GM23338 (cell line): ENCODE results near the gene NSG1. TPM values are rescaled to one million over a fixed set of nuclear protein-coding genes. Genes with fewer than 3 reads are reported as not detected.

Experiments
- ATAC-seq: fragments of 200-7000 bp; cut with Tn5 transposase; 3 replicates; pipeline ENCODE4 v1.9.1; 2020
- DNase-seq: peaks from one replicate; pipeline ENCODE4 v3.0.0-alpha.2; 2015; ENCODE audit warnings: low spot score
- H2AFZ ChIP-seq: fragments of 200-600 bp; sonication (generic); 2 replicates; pipeline ENCODE4 v1.8.0; 2016; ENCODE audit warnings: antibody characterized with exemption, mild to moderate bottlenecking, moderate library complexity
- H3F3A ChIP-seq: fragments of 200-600 bp; sonication (generic); replicated peaks from 2 replicates; pipeline ENCODE4 v1.8.0; 2017; ENCODE audit warnings: antibody characterized with exemption, mixed run types, low read depth
- H3K27ac ChIP-seq: fragments of 200-600 bp; sonication (generic); 2 replicates; pipeline ENCODE4 v1.6.1; 2016; ENCODE audit warnings: low read depth
- H3K27me3 ChIP-seq: fragments of 200-600 bp; sonication (generic); 2 replicates; pipeline ENCODE4 v1.8.0; 2016; ENCODE audit warnings: mild to moderate bottlenecking, mixed run types, moderate library complexity; ENCODE audit not compliant: insufficient read depth
- H3K36me3 ChIP-seq: fragments of 200-600 bp; sonication (generic); 2 replicates; pipeline ENCODE4 v1.8.0; 2016; ENCODE audit warnings: mild to moderate bottlenecking; ENCODE audit not compliant: insufficient read depth
- H3K4me1 ChIP-seq: fragments of 200-600 bp; sonication (generic); 2 replicates; pipeline ENCODE4 v1.8.0; 2016; ENCODE audit warnings: mild to moderate bottlenecking, moderate library complexity; ENCODE audit not compliant: insufficient read depth
- H3K4me2 ChIP-seq: fragments of 200-600 bp; sonication (generic); 2 replicates; pipeline ENCODE4 v1.7.1; 2017; ENCODE audit warnings: mixed run types
- H3K4me3 ChIP-seq: fragments of 200-600 bp; sonication (generic); 2 replicates; pipeline ENCODE4 v1.6.1; 2016; ENCODE audit warnings: mixed run types
- H3K79me2 ChIP-seq: fragments of 200-600 bp; sonication (generic); replicated peaks from 2 replicates; pipeline ENCODE4 v1.8.0; 2017; ENCODE audit warnings: mild to moderate bottlenecking; ENCODE audit not compliant: insufficient read depth
- H3K9me2 ChIP-seq: fragments of 200-600 bp; sonication (generic); 2 replicates; pipeline ENCODE4 v1.8.0; 2017; ENCODE audit not compliant: insufficient read depth
- H4K20me1 ChIP-seq: fragments of 200-600 bp; sonication (generic); replicated peaks from 2 replicates; pipeline ENCODE4 v1.8.0; 2017; ENCODE audit warnings: mild to moderate bottlenecking; ENCODE audit not compliant: insufficient read depth
- H3K27ac Mint-ChIP-seq: 2 replicates; pipeline ENCODE4 v1.8.0; 2020; ENCODE audit warnings: inconsistent platforms, mild to moderate bottlenecking, moderate library complexity, mixed read lengths
- H3K27me3 Mint-ChIP-seq: 3 replicates; pipeline ENCODE4 v1.8.0; 2022; ENCODE audit warnings: low read depth, mild to moderate bottlenecking, moderate library complexity, mixed read lengths, inconsistent platforms; ENCODE audit not compliant: insufficient read depth, poor library complexity
- H3K36me3 Mint-ChIP-seq: 3 replicates; pipeline ENCODE4 v1.8.0; 2021; ENCODE audit warnings: low read depth, mild to moderate bottlenecking, inconsistent platforms, moderate library complexity, mixed read lengths
- H3K4me1 Mint-ChIP-seq: 3 replicates; pipeline ENCODE4 v1.8.0; 2020; ENCODE audit warnings: mild to moderate bottlenecking, inconsistent platforms, mixed read lengths
- H3K4me3 Mint-ChIP-seq: 3 replicates; pipeline ENCODE4 v1.8.0; 2021; ENCODE audit warnings: moderate library complexity, mild to moderate bottlenecking, inconsistent platforms, mixed read lengths
- H3K9me3 Mint-ChIP-seq: 3 replicates; pipeline ENCODE4 v1.8.0; 2020; ENCODE audit warnings: moderate library complexity, mild to moderate bottlenecking, inconsistent platforms, mixed read lengths
- CREB1 ChIP-seq: fragments of 250-450 bp; sonication (Bioruptor Pico); IDR thresholded peaks from 2 replicates; pipeline ENCODE4 v1.5.0; 2020; ENCODE audit warnings: low read depth, mild to moderate bottlenecking, moderate library complexity
- EZH2 ChIP-seq: fragments of 200-600 bp; sonication (generic); IDR thresholded peaks from one replicate; pipeline ENCODE4 v1.8.0; 2017; ENCODE audit warnings: antibody characterized with exemption, mild to moderate bottlenecking, low read depth; ENCODE audit not compliant: unreplicated experiment
- EZH2phosphoT487 ChIP-seq: fragments of 200-600 bp; sonication (generic); IDR thresholded peaks from one replicate; pipeline ENCODE4 v1.8.1; 2018; ENCODE audit warnings: antibody characterized with exemption; ENCODE audit not compliant: unreplicated experiment
- JUNB ChIP-seq: IDR thresholded peaks from one replicate; pipeline ENCODE4 v1.6.1; 2016; ENCODE audit warnings: antibody characterized with exemption; ENCODE audit not compliant: unreplicated experiment
- NANOG ChIP-seq: IDR thresholded peaks from 2 replicates; pipeline ENCODE4 v1.6.1; 2016; ENCODE audit warnings: antibody characterized with exemption, borderline replicate concordance
- POLR2AphosphoS5 ChIP-seq: IDR thresholded peaks from 2 replicates; pipeline ENCODE4 v1.6.1; 2016; ENCODE audit warnings: antibody characterized with exemption, low read depth
- STAT1 ChIP-seq: IDR thresholded peaks from one replicate; pipeline ENCODE4 v1.6.1; 2016; ENCODE audit warnings: antibody characterized with exemption; ENCODE audit not compliant: unreplicated experiment
- ZNF114 ChIP-seq: fragments of 250-450 bp; sonication (Bioruptor Pico); IDR thresholded peaks from 2 replicates; pipeline ENCODE4 v1.5.0; 2020; ENCODE audit warnings: mild to moderate bottlenecking, moderate library complexity
- ZNF331 ChIP-seq: fragments of 250-450 bp; sonication (Bioruptor Pico); IDR thresholded peaks from 2 replicates; pipeline ENCODE4 v1.5.0; 2020; ENCODE audit warnings: low read depth, mild to moderate bottlenecking, moderate library complexity
- polyA plus RNA-seq: library from polyadenylated mRNA; unstranded; fragments of >200 nt; fragmentation: Nextera tagmentation; extraction: Ambion mirVana; gene quantifications from 2 replicates; pipeline ENCODE4 v1.2.1, GENCODE V29; 2016
- total RNA-seq: library from RNA; depleted of rRNA; stranded (reverse); fragments of >200 nt; shearing (Covaris generic); gene quantifications from 2 replicates; pipeline ENCODE4 v1.2.3, GENCODE V29; 2014
- TF ChIP-seq, protein P1 (sequence below): IDR thresholded peaks from one replicate; pipeline ENCODE4 v1.6.1; 2018; ENCODE audit warnings: antibody characterized with exemption; ENCODE audit not compliant: unreplicated experiment
- TF ChIP-seq, protein P2 (sequence below): fragments of 250-450 bp; sonication (Bioruptor Pico); IDR thresholded peaks from 2 replicates; pipeline ENCODE4 v1.5.0; 2020; ENCODE audit warnings: mild to moderate bottlenecking, moderate library complexity
- TF ChIP-seq, protein P3 (sequence below), 2 experiments: fragments of 200-600 bp in 1 of 2; sonication (generic) in 1 of 2; conservative IDR thresholded peaks; 2 replicates each; pipeline versions ENCODE4 v1.5.1 to v1.6.1; 2016 to 2017; ENCODE audit warnings: antibody characterized with exemption in 2 of 2, low read depth in 2 of 2, mild to moderate bottlenecking in 2 of 2, moderate library complexity in 1 of 2
- TF ChIP-seq, protein P4 (sequence below): IDR thresholded peaks from 2 replicates; pipeline ENCODE4 v1.6.1; 2016; ENCODE audit warnings: antibody characterized with exemption

Gene NSG1
- total and polyA plus RNA-seq, 2 experiments from 2014 or later, result 17.4 to 34.5 TPM

DNA sequence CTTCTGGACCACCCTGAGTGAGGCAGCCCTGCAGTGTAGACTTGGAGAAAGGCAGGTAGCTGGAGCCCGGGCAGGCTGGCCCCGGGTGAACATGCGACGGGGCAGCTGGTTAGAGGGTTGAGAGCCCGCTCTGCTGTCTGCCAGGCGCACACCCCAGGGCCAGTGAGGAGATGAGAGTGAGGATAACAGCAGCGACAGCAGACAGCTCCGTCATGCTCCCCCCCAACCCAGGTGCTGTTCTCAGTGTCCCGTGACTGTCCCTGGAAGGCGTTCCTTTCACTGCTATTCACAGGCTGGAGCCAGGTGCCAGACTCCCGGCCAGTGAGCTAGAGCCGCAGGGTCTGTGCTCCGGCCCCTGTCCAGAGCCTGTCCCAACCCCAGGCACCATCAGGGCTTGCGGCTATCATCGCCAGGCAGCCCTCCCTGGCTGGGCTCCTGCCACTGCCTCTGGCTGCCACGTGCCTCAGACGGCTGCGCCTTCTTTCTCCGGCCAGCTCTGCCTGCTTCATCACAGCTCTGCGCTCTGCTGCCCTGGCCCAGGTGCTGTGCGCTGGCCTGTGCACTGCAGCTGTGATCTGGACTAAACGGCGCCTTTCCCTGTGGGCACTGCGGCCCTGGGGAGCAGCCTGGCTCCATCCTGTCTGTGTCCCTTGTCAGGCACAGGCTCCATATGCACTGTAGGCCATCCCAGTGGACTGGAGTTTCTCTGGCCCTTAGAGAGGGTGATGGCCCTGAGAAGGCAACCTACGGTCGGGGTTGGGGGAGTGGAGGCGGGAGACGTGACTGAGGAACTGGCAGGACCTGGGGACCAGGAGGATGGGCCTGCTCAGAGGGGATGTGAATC lies 19.8 kb downstream of the NSG1 start:
- Mint-ChIP-seq H3K4me3 (no peak overlapping the region), H3K36me3 (peaks cover 18% of the 10 kb centered on the region), H3K9me3 (no peaks in the 10 kb centered on the region), H3K4me1 (peaks cover 15% of the 10 kb centered on the region), H3K27ac (no peak overlapping the region), H3K27me3 (peaks cover 19% of the 10 kb centered on the region)
- Histone ChIP-seq H3K9me2 (no peaks in the 10 kb centered on the region), H3F3A (no peaks in the 10 kb centered on the region), H3K27ac (no peak overlapping the region), H3K4me2 (no peak overlapping the region), H3K27me3 (no peaks in the 10 kb centered on the region), H3K79me2 (no peaks in the 10 kb centered on the region), H2AFZ (no peak overlapping the region), H4K20me1 (no peaks in the 10 kb centered on the region), H3K4me1 (no peaks in the 10 kb centered on the region), H3K4me3 (no peak overlapping the region), H3K36me3 (no peaks in the 10 kb centered on the region)
- DNase-seq (no peak), ATAC-seq (peak; percentile 11; the same call in 2 of the 3 replicates)
- TF ChIP-seq, protein P1, sequence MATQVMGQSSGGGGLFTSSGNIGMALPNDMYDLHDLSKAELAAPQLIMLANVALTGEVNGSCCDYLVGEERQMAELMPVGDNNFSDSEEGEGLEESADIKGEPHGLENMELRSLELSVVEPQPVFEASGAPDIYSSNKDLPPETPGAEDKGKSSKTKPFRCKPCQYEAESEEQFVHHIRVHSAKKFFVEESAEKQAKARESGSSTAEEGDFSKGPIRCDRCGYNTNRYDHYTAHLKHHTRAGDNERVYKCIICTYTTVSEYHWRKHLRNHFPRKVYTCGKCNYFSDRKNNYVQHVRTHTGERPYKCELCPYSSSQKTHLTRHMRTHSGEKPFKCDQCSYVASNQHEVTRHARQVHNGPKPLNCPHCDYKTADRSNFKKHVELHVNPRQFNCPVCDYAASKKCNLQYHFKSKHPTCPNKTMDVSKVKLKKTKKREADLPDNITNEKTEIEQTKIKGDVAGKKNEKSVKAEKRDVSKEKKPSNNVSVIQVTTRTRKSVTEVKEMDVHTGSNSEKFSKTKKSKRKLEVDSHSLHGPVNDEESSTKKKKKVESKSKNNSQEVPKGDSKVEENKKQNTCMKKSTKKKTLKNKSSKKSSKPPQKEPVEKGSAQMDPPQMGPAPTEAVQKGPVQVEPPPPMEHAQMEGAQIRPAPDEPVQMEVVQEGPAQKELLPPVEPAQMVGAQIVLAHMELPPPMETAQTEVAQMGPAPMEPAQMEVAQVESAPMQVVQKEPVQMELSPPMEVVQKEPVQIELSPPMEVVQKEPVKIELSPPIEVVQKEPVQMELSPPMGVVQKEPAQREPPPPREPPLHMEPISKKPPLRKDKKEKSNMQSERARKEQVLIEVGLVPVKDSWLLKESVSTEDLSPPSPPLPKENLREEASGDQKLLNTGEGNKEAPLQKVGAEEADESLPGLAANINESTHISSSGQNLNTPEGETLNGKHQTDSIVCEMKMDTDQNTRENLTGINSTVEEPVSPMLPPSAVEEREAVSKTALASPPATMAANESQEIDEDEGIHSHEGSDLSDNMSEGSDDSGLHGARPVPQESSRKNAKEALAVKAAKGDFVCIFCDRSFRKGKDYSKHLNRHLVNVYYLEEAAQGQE, result no peak
- TF ChIP-seq, protein P2, sequence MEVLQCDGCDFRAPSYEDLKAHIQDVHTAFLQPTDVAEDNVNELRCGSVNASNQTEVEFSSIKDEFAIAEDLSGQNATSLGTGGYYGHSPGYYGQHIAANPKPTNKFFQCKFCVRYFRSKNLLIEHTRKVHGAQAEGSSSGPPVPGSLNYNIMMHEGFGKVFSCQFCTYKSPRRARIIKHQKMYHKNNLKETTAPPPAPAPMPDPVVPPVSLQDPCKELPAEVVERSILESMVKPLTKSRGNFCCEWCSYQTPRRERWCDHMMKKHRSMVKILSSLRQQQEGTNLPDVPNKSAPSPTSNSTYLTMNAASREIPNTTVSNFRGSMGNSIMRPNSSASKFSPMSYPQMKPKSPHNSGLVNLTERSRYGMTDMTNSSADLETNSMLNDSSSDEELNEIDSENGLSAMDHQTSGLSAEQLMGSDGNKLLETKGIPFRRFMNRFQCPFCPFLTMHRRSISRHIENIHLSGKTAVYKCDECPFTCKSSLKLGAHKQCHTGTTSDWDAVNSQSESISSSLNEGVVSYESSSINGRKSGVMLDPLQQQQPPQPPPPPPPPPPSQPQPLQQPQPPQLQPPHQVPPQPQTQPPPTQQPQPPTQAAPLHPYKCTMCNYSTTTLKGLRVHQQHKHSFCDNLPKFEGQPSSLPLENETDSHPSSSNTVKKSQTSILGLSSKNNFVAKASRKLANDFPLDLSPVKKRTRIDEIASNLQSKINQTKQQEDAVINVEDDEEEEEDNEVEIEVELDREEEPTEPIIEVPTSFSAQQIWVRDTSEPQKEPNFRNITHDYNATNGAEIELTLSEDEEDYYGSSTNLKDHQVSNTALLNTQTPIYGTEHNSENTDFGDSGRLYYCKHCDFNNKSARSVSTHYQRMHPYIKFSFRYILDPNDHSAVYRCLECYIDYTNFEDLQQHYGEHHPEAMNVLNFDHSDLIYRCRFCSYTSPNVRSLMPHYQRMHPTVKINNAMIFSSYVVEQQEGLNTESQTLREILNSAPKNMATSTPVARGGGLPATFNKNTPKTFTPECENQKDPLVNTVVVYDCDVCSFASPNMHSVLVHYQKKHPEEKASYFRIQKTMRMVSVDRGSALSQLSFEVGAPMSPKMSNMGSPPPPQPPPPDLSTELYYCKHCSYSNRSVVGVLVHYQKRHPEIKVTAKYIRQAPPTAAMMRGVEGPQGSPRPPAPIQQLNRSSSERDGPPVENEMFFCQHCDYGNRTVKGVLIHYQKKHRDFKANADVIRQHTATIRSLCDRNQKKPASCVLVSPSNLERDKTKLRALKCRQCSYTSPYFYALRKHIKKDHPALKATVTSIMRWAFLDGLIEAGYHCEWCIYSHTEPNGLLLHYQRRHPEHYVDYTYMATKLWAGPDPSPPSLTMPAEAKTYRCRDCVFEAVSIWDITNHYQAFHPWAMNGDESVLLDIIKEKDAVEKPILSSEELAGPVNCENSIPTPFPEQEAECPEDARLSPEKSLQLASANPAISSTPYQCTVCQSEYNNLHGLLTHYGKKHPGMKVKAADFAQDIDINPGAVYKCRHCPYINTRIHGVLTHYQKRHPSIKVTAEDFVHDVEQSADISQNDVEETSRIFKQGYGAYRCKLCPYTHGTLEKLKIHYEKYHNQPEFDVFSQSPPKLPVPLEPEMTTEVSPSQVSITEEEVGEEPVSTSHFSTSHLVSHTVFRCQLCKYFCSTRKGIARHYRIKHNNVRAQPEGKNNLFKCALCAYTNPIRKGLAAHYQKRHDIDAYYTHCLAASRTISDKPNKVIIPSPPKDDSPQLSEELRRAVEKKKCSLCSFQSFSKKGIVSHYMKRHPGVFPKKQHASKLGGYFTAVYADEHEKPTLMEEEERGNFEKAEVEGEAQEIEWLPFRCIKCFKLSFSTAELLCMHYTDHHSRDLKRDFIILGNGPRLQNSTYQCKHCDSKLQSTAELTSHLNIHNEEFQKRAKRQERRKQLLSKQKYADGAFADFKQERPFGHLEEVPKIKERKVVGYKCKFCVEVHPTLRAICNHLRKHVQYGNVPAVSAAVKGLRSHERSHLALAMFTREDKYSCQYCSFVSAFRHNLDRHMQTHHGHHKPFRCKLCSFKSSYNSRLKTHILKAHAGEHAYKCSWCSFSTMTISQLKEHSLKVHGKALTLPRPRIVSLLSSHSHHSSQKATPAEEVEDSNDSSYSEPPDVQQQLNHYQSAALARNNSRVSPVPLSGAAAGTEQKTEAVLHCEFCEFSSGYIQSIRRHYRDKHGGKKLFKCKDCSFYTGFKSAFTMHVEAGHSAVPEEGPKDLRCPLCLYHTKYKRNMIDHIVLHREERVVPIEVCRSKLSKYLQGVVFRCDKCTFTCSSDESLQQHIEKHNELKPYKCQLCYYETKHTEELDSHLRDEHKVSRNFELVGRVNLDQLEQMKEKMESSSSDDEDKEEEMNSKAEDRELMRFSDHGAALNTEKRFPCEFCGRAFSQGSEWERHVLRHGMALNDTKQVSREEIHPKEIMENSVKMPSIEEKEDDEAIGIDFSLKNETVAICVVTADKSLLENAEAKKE, result no peak
- TF ChIP-seq, protein P3, sequence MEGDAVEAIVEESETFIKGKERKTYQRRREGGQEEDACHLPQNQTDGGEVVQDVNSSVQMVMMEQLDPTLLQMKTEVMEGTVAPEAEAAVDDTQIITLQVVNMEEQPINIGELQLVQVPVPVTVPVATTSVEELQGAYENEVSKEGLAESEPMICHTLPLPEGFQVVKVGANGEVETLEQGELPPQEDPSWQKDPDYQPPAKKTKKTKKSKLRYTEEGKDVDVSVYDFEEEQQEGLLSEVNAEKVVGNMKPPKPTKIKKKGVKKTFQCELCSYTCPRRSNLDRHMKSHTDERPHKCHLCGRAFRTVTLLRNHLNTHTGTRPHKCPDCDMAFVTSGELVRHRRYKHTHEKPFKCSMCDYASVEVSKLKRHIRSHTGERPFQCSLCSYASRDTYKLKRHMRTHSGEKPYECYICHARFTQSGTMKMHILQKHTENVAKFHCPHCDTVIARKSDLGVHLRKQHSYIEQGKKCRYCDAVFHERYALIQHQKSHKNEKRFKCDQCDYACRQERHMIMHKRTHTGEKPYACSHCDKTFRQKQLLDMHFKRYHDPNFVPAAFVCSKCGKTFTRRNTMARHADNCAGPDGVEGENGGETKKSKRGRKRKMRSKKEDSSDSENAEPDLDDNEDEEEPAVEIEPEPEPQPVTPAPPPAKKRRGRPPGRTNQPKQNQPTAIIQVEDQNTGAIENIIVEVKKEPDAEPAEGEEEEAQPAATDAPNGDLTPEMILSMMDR (conservative IDR thresholded peaks at IDR 0.05; ENCODE audit: low read depth in 2 of 2), result no peak
- TF ChIP-seq CREB1 (CRISPR knock-in tag), result no peak
- TF ChIP-seq, protein P4, sequence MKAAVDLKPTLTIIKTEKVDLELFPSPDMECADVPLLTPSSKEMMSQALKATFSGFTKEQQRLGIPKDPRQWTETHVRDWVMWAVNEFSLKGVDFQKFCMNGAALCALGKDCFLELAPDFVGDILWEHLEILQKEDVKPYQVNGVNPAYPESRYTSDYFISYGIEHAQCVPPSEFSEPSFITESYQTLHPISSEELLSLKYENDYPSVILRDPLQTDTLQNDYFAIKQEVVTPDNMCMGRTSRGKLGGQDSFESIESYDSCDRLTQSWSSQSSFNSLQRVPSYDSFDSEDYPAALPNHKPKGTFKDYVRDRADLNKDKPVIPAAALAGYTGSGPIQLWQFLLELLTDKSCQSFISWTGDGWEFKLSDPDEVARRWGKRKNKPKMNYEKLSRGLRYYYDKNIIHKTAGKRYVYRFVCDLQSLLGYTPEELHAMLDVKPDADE, result no peak
- no peak for TF ChIP-seq POLR2AphosphoS5
- no peak for TF ChIP-seq JUNB
- TF ChIP-seq ZNF331 (CRISPR knock-in tag), result no peak
- no peak for TF ChIP-seq ZNF114 (CRISPR knock-in tag)
- TF ChIP-seq EZH2phosphoT487, result no peak
- TF ChIP-seq NANOG, result no peak
- TF ChIP-seq STAT1, result no peak
- TF ChIP-seq EZH2, result no peak
